CD4-positive, alpha-beta T cell (primary cell): ENCODE data around the gene SEMA5A. TPM values are rescaled to one million over a fixed set of nuclear protein-coding genes. Genes with fewer than 3 reads are reported as not detected.

ENCODE experiments used
- ATAC-seq: fragments of 200-7000 bp; cut with Tn5 transposase; one replicate; pipeline ENCODE4 v1.10.0; 2022; ENCODE audit warnings: mild to moderate bottlenecking; ENCODE audit not compliant: poor library complexity
- CTCF ChIA-PET: fragments of 350-600 bp; sonication (Branson Sonifier 250); formaldehyde crosslinking; loops from one replicate; lab custom pipeline; 2021; ENCODE audit warnings: antibody characterized with exemption, inconsistent platforms; lab: Charles Lee
- POLR2A ChIA-PET: fragments of 350-600 bp; sonication (Branson Sonifier 250); formaldehyde crosslinking; loops from one replicate; lab custom pipeline; 2021; ENCODE audit warnings: antibody characterized with exemption, inconsistent platforms; lab: Charles Lee
- DNase-seq, 14 experiments: peaks; one replicate each; pipeline ENCODE4 v3.0.0-alpha.2; 2013 to 2020; ENCODE audit warnings: mixed read lengths in 2 of 14
- H3K27ac ChIP-seq, 2 donors: one replicate each; pipeline versions ENCODE4 v1.5.1 to v1.7.0; 2013; ENCODE audit warnings: low read length in 2 of 2, low read depth in 1 of 2, mild to moderate bottlenecking in 1 of 2
- H3K27me3 ChIP-seq, 2 experiments: 1 replicate in 1 of 2; 2 replicates in 1 of 2; pipeline versions ENCODE4 v1.6.1 to v1.7.0; 2013; ENCODE audit warnings: low read length in 2 of 2, control low read depth in 1 of 2, mild to moderate bottlenecking in 1 of 2, moderate library complexity in 1 of 2; ENCODE audit not compliant: insufficient read depth in 2 of 2, control insufficient read depth in 1 of 2
- H3K36me3 ChIP-seq: one replicate; pipeline ENCODE4 v1.6.1; 2013; ENCODE audit warnings: low read length, control low read depth; ENCODE audit not compliant: insufficient read depth
- H3K4me1 ChIP-seq: one replicate; pipeline ENCODE4 v1.6.1; 2013; ENCODE audit warnings: low read length, control low read depth; ENCODE audit not compliant: insufficient read depth
- H3K4me3 ChIP-seq: one replicate; pipeline ENCODE4 v1.5.1; 2013; ENCODE audit warnings: mild to moderate bottlenecking, low read length, moderate library complexity
- H3K9me3 ChIP-seq, 2 experiments: 1 replicate in 1 of 2; 2 replicates in 1 of 2; pipeline versions ENCODE4 v1.6.1 to v1.7.0; 2013; ENCODE audit warnings: low read length in 2 of 2, mild to moderate bottlenecking in 2 of 2, control low read depth in 1 of 2, moderate library complexity in 1 of 2; ENCODE audit not compliant: control insufficient read depth in 1 of 2, insufficient read depth in 1 of 2
- H3K27ac Mint-ChIP-seq: one replicate; pipeline ENCODE4 v1.8.0; 2020; ENCODE audit warnings: mixed read lengths
- H3K27me3 Mint-ChIP-seq: one replicate; pipeline ENCODE4 v1.8.0; 2021; ENCODE audit warnings: mixed read lengths
- H3K36me3 Mint-ChIP-seq: one replicate; pipeline ENCODE4 v1.8.0; 2021; ENCODE audit warnings: low read depth, mixed read lengths
- H3K4me1 Mint-ChIP-seq: one replicate; pipeline ENCODE4 v1.8.0; 2021; ENCODE audit warnings: low read depth, mixed read lengths
- H3K4me3 Mint-ChIP-seq: one replicate; pipeline ENCODE4 v1.8.0; 2020; ENCODE audit warnings: mild to moderate bottlenecking, mixed read lengths
- H3K9me3 Mint-ChIP-seq: one replicate; pipeline ENCODE4 v1.8.0; 2020; ENCODE audit warnings: mixed read lengths
- intact Hi-C, 2 experiments: fragments of 100-400 bp; cut with DNase I in 1 of 2; cut with micrococcal nuclease in 1 of 2; formaldehyde crosslinking; loops; one replicate each; pipeline versions ENCODE4 v1.15.1 to v1.9.0; 2023 to 2025; cut with DNase I, micrococcal nuclease
- total RNA-seq, 174 experiments: library from RNA in 2 of 174; stranded (reverse) in 2 of 174; gene quantifications; one replicate each; pipeline ENCODE4 v1.2.3 and lab custom pipeline; 2021 to 2026
- TF ChIP-seq, protein P1 (sequence below): fragments of 200-600 bp; IDR thresholded peaks from one replicate; pipeline ENCODE4 v1.8.0; 2022; ENCODE audit warnings: antibody characterized with exemption, mild to moderate bottlenecking

The SEMA5A gene
- total RNA-seq, 2 experiments from 2014 or later, result 2.0 to 2.9 TPM

DNA sequence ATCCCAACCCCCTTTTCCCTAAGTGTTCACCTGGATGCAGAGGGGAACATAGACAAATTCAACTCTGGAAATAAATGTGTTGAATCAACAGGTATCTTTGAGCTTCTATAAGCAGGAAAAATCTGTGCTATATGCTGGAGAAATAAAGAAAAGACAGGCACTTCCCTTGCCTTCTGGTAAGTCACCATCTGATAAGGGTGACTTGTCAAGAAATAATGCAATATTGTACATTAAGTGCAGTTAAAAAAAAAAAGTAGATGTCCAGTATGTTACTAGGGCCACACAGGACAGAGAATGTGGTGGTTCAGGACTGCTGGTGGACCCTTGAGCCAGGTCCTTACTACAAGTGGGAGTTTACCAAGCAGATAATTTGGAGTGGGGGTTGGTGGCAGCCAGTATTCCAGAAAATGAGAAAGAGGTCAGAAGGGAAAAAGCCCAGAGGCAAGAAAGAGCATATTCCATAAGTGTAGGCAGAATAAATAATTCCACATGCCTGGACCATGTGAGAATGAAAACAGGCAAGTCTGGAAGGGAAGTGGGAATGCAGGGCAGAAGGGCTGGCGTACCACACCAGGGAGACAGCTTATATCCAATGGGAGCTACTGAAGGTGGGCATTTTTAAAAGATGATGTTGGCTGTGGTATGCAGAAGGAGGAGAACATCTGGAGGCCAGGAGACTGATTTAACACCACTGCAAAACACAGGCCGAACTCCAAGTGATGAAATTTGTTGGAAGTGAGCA lies 209.9 kb downstream of the SEMA5A start:
- CTCF ChIA-PET, result no interaction called here

DNA sequence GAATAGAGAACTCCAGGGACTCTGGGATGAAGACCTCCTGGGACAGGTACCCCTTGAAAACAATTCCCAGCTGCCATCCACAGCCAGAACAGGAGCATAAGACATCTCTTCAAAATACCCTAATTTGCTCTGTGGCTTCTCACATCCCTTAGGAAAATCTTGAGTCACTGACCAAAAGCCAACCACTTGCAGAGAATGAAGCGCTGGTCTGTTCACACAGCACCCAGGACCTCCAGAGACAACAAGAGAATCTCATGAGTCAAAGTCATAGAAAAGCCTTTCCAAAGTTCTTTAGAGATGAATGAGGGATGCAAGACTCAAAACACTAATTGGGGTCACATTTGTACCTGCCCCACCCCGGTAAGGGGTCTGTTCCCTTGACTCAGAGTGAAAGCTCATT lies 210.6 kb downstream of the SEMA5A start:
- H3K4me3 ChIP-seq, result no peak overlapping the region
- H3K36me3 Mint-ChIP-seq, result no peaks in the 10 kb centered on the region
- DNase-seq (no peak), ATAC-seq (no peak)
- no peak overlapping the region for H3K27ac Mint-ChIP-seq
- no peaks in the 10 kb centered on the region for H3K9me3 ChIP-seq
- no peaks in the 10 kb centered on the region for H3K4me1 Mint-ChIP-seq
- ChIA-PET POLR2A (no interaction called here), CTCF (no interaction called here)
- no peaks in the 10 kb centered on the region for H3K27me3 ChIP-seq
- TF ChIP-seq, protein P1, sequence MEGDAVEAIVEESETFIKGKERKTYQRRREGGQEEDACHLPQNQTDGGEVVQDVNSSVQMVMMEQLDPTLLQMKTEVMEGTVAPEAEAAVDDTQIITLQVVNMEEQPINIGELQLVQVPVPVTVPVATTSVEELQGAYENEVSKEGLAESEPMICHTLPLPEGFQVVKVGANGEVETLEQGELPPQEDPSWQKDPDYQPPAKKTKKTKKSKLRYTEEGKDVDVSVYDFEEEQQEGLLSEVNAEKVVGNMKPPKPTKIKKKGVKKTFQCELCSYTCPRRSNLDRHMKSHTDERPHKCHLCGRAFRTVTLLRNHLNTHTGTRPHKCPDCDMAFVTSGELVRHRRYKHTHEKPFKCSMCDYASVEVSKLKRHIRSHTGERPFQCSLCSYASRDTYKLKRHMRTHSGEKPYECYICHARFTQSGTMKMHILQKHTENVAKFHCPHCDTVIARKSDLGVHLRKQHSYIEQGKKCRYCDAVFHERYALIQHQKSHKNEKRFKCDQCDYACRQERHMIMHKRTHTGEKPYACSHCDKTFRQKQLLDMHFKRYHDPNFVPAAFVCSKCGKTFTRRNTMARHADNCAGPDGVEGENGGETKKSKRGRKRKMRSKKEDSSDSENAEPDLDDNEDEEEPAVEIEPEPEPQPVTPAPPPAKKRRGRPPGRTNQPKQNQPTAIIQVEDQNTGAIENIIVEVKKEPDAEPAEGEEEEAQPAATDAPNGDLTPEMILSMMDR, result no peak
- H3K9me3 Mint-ChIP-seq, result no peaks in the 10 kb centered on the region
- no peaks in the 10 kb centered on the region for H3K4me1 ChIP-seq
- no peak overlapping the region for H3K4me3 Mint-ChIP-seq
- H3K36me3 ChIP-seq, result no peaks in the 10 kb centered on the region
- no peak overlapping the region for H3K27ac ChIP-seq
- intact Hi-C loops, result no loop called here
- no peaks in the 10 kb centered on the region for H3K27me3 Mint-ChIP-seq

More for the DNA sequence above, 209.9 kb downstream of the SEMA5A start:
- Mint-ChIP-seq H3K36me3 (no peaks in the 10 kb centered on the region), H3K4me3 (no peak overlapping the region), H3K4me1 (no peaks in the 10 kb centered on the region), H3K9me3 (no peaks in the 10 kb centered on the region), H3K27me3 (no peaks in the 10 kb centered on the region), H3K27ac (no peak overlapping the region)
- POLR2A ChIA-PET, result no interaction called here
- Histone ChIP-seq H3K4me1 (no peaks in the 10 kb centered on the region), H3K9me3 (no peaks in the 10 kb centered on the region), H3K27me3 (no peaks in the 10 kb centered on the region), H3K27ac (no peak overlapping the region), H3K4me3 (no peak overlapping the region), H3K36me3 (no peaks in the 10 kb centered on the region)
- intact Hi-C loops, result no loop called here
- DNase-seq (no peak), ATAC-seq (no peak)
- TF ChIP-seq, protein P1, result no peak

DNA sequence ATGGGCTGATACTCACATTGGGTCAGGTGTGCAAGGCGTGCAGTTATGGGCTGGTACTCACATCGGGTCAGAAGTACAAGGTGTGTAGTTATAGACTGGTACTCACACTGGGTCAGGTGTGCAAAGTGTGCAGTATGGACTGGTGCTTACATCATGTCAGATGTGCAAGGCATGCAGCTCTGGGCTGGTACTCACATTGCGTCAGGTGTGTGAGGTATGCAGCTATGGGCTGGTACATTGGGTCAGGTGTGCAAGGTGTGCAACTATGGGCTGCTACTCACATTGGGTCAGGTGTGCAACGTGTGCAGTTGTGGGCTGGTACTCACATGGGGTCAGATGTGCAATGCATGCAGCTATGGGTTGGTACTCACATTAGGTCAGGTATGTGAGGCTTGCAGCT lies 213.8 kb downstream of the SEMA5A start:
- TF ChIP-seq, protein P1, result no peak
- Mint-ChIP-seq H3K36me3 (no peaks in the 10 kb centered on the region), H3K9me3 (peaks cover 3% of the 10 kb centered on the region), H3K27me3 (no peaks in the 10 kb centered on the region), H3K4me1 (no peaks in the 10 kb centered on the region), H3K27ac (no peak overlapping the region), H3K4me3 (no peak overlapping the region)
- ATAC-seq (no peak), DNase-seq (no peak)
- H3K4me1 ChIP-seq, result no peaks in the 10 kb centered on the region
- ChIA-PET CTCF (no interaction called here), POLR2A (no interaction called here)
- no peaks in the 10 kb centered on the region for H3K27me3 ChIP-seq
- no peaks in the 10 kb centered on the region for H3K36me3 ChIP-seq
- no peak overlapping the region for H3K4me3 ChIP-seq
- H3K9me3 ChIP-seq, result peaks cover 0 to 4% of the 10 kb centered on the region in 2 experiments
- intact Hi-C loops, result no loop called here
- no peak overlapping the region for H3K27ac ChIP-seq
